Stimulated activated CD8-positive, alpha-beta memory T cell treated with anti-CD3 and anti-CD28 coated beads, Interleukin-4, amount 100 ng/mL, for 4 hours (primary cell): ENCODE measurements around the gene EXOSC7.
"Not testable (repeated sequence)": the region's sequence is repeated elsewhere in the genome, so short reads cannot be mapped to it uniquely, and the experiment has no call there.

Source experiments
- DNase-seq, 2 donors: peaks; one replicate each; pipeline ENCODE4 v3.0.0-alpha.2; 2020; ENCODE audit warnings: low read depth in 2 of 2, low spot score in 1 of 2

Gene EXOSC7

DNA sequence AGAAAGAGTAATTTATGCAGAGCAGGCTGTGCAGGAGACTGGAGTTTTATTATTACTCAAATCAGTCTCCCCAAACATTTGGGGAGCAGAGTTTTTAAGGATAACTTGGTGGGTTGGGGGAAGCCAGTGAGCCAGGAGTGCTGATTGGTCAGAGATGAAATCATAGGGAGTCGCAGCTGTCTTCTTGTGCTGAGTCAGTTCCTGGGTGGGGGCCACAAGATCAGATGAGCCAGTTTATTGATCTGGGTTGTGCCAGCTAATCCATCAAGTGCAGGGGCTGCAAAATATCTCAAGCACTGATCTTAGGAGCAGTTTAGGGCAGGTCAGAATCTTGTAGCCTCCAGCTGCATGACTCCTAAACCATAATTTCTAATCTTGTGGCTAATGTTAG, 77.8 kb downstream of the EXOSC7 start:
- DNase-seq, result not testable (repeated sequence)

DNA sequence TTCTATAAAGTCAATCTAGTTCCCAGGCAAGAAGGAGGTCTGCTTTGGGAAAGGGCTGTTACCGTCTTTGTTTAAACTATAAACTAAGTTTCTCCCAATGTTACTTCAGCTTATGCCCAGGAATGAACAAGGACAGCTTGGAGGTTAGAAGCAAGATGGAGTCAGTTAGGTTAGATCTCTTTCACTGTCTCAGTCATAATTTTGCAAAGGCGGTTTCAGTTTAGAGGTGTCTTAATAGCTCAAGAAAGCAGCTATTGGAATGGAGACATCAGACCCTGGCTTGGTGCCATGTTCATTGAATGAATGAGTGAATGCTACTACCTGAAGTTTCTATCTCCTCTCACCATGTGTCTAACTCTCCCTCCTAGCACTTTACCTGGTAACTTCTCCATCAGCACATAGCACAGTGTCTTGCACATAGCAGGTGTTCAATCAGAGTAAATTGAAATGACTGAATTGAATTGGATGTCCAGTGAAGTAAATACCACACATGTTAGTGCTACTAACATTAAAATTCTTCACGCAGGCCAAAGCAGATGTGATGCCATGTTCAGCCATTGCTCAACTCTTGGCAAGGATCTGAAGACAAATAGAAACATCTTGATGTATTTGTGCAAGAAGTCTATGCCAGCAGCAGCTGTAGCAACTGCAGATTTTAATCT, 78.3 kb downstream of the EXOSC7 start:
- DNase-seq, result no peak

DNA sequence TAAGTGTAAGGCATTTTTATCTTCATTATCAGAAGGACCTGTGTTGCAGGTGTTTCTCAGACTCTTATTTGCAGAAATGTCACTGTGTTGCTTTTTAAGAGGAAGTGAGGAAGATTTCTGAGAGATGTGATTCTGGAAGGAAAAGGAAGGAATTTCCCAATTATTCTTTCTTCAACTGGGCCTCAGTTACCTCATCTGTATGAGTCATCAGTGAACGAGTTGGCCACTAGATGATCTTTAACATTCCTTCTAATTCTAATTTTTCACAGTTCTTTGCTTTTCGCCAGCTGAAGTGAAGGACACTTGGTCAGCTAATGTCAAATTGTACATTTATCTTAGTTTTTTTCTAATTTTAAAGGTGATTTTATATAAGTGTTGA, 79.0 kb downstream of the EXOSC7 start:
- no peak for DNase-seq

DNA sequence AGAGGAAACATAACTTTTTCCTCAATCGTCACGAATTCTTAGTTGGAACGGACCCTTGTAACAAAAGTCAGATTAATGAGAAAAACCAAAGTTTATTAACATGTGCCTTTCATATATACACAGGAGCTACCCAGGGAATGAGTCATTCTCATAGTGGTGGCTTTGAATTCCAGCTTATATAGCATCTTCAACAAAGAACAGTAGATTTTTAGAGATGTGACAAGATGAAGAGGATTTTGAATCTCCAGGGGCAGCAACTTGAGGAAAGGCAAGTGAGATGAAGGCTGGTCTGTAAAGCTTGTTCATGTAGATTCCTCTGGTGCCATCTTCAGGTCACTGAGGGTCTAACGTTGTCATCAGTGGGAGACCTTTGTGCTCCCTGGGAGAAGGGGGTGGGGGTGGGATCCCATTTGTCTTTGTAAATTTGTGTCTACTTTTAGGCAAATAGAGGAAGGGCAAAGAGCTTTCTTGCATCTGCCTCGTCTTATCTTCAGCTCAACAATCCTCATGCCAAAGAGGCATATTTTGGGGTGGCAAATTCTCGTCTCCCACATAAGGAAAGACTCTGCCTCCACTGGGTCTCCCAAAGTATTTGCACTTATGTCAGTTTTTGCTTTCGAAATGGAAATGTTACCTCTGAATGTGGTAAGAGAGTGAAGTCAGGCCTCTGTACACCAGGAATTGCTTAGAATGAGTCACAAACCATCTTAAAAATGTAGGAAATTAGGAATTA, 79.5 kb downstream of the EXOSC7 start:
- no peak for DNase-seq

DNA sequence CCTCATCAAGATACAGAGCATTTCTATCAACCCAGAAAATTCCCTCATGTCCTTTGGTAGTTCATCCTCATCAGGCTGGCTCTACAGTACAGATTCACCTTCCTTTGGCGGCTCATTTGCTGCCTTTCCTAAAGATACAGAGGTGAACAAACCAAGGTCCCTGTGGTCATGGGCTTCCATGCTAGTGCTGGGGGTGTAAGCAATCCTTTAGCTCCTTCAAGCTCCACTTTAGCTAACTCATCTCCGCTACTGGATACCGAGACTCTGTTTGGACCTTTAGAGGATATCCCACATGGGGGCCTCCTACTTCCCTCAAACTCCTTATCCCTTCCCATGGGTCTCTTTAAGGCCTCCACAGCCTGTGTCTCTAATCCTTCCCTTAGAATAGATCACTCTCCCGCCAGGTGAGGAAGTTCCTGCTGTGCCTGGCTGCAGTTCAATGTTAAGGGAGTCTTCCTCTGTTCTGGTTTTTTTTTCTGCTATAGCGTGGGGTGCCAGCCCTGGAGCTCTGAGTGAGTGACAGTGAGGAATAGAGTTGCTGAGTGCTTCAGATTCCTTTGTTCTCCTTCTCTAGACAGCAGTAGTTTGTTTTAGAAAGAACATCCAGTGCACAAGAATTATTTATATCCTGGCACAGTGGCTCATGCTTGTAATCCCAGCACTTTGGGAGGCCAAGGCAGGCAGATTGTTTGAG, 80.7 kb downstream of the EXOSC7 start:
- no peak for DNase-seq

DNA sequence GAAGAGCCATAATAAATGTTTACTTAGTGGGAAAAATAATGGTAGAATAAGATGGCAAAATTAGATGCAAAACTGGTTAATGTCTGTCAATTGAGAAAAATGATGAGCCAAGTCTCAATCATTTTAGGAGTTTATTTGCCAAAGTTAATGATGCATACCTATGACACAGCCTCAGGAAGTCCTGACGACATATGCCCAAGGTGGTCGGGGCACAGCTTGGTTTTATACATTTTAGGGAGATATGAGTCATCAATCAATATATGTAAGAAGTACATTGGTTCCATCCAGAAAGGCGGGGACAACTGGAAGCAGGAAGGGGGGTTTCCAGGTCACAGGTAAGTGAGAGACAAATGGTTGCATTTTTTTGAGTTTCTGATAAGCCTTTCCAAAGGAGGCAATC, 81.5 kb downstream of the EXOSC7 start:
- no peak for DNase-seq

DNA sequence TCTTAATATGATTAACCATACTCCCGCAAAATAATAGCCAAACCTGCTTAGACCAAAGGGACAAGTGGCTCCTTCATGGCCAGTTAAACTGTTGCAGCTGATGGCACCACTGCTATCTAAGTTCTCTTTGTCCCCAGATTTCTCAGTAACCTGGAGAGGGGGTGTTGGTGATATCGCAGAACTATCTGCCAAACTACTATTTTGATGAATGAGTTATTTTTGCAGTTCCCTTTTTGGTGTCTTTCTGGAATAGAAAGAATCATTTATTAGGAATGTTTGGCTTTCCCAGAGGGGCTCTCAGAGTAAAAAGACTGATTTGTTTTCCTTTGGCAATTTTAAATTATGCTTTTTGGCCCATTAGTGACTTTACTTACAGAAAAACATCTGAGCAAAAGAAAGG, 83.1 kb downstream of the EXOSC7 start:
- no peak for DNase-seq

DNA sequence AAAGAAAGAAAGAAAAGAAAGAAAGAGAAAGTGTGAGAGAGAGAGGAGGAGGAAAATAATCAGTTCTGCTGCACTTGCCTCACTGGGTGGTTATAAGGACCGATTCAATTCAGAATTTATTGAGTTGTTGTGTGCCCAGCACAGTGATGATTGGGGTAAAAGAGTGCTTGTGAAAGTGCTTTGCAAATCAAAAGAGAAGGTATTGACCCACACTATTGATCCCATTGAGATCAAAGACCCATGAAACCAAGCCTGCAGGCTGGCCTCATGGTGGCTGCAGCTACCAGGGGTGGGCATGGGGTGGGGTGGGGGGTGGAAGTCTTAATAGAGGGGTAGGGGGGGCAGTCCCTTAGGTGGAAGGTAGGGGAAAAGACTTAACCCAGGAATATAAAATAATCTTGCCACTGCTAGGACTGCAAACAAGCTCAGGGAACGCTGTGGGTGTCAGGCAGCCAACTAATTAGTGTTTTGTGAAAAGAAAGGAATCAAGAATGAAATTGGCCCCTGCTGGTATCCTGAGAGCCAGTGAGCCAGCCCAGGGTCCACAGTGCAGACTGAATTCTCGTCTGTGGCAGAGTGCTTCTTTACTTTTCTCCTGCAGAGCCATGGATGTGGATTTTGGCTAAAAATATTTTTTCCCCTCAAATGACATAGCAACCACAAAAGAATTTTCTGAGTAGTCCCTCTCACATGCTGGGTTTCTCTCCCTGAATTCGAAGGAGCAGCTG, 84.3 kb downstream of the EXOSC7 start:
- no peak for DNase-seq
